Activated CD4-positive, alpha-beta T cell treated with anti-CD3 and anti-CD28 coated beads for 48 hours (primary cell): Measurements from ENCODE around the gene KMT2A.
A peak's percentile ranks its signal among the peaks of the same experiment; 100 is the strongest.

Source experiments
- DNase-seq: peaks from one replicate; pipeline ENCODE4 v3.0.0-alpha.2; 2020

Gene KMT2A

GRCh38 chr11:118535261-118535660 is 99.0 kb downstream of the KMT2A start:
- DNase-seq = no peak

- DNase-seq = no peak
These were observed 100.4 kb downstream of the KMT2A start for GRCh38 chr11:118536726-118537125.

- no peak for DNase-seq
These were observed 101.2 kb downstream of the KMT2A start for GRCh38 chr11:118537409-118537980.

GRCh38 chr11:118544010-118544646 is 107.8 kb downstream of the KMT2A start:
- no peak for DNase-seq

- no peak for DNase-seq
These were observed 108.3 kb downstream of the KMT2A start for GRCh38 chr11:118544647-118545010.

GRCh38 chr11:118545533-118545932 is 109.2 kb downstream of the KMT2A start:
- no peak for DNase-seq

GRCh38 chr11:118547132-118547531 is 110.8 kb downstream of the KMT2A start:
- no peak for DNase-seq

GRCh38 chr11:118552341-118552740 is 116.0 kb downstream of the KMT2A start:
- no peak for DNase-seq

GRCh38 chr11:118560806-118561205 is 124.5 kb downstream of the KMT2A start:
- DNase-seq = no peak

GRCh38 chr11:118565051-118565450 is 128.8 kb downstream of the KMT2A start:
- no peak for DNase-seq

- DNase-seq = no peak
These were observed 133.4 kb downstream of the KMT2A start for GRCh38 chr11:118569670-118570069.

GRCh38 chr11:118570787-118571186 is 134.5 kb downstream of the KMT2A start:
- no peak for DNase-seq

- DNase-seq = peak; percentile 31
These were observed 135.4 kb downstream of the KMT2A start for GRCh38 chr11:118571701-118572060.

GRCh38 chr11:118572061-118572980 is 136.0 kb downstream of the KMT2A start, which contains the start of gene ARCN1:
Gene ARCN1 (plus strand): TSS chr11:118572409. CDS start chr11:118572548, 139 bp downstream.
- peak; percentile 84 for DNase-seq

GRCh38 chr11:118572981-118573550 is 136.8 kb downstream of the KMT2A start:
- peak; percentile 35 for DNase-seq

GRCh38 chr11:118574636-118575035 is 138.3 kb downstream of the KMT2A start:
- no peak for DNase-seq
